ENCODE measurements around the gene TAPT1.
A peak's percentile ranks its signal among the peaks of the same experiment; 100 is the strongest.

TAPT1 gene

GRCh38 chr4:16269240-16269639, 43.0 kb upstream of the TAPT1 start:
- Histone ChIP-seq H2AFZ (ENCODE audit: low read depth) (no peak overlapping the region), H3K9ac (no peak overlapping the region), H3K27me3 (ENCODE audit: insufficient read depth, low read depth) (no peaks in the 10 kb centered on the region), H3K36me3 (ENCODE audit: insufficient read depth) (no peaks in the 10 kb centered on the region), H3K4me1 (ENCODE audit: low read depth, poor library complexity, severe bottlenecking) (no peaks in the 10 kb centered on the region), H4K20me1 (ENCODE audit: insufficient read depth) (no peaks in the 10 kb centered on the region), H3K4me2 (no peak overlapping the region), H3K27ac (no peak overlapping the region), H3K4me3 (IDR thresholded peaks at IDR 0.05; ENCODE audit: insufficient read depth, low read depth, low read length) (no peak overlapping the region), H3K79me2 (ENCODE audit: insufficient read depth, low read depth) (no peaks in the 10 kb centered on the region)
- TF ChIP-seq, protein P1, sequence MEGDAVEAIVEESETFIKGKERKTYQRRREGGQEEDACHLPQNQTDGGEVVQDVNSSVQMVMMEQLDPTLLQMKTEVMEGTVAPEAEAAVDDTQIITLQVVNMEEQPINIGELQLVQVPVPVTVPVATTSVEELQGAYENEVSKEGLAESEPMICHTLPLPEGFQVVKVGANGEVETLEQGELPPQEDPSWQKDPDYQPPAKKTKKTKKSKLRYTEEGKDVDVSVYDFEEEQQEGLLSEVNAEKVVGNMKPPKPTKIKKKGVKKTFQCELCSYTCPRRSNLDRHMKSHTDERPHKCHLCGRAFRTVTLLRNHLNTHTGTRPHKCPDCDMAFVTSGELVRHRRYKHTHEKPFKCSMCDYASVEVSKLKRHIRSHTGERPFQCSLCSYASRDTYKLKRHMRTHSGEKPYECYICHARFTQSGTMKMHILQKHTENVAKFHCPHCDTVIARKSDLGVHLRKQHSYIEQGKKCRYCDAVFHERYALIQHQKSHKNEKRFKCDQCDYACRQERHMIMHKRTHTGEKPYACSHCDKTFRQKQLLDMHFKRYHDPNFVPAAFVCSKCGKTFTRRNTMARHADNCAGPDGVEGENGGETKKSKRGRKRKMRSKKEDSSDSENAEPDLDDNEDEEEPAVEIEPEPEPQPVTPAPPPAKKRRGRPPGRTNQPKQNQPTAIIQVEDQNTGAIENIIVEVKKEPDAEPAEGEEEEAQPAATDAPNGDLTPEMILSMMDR (conservative IDR thresholded peaks at IDR 0.05; ENCODE audit: low read depth, low read length), result no peak

DNA sequence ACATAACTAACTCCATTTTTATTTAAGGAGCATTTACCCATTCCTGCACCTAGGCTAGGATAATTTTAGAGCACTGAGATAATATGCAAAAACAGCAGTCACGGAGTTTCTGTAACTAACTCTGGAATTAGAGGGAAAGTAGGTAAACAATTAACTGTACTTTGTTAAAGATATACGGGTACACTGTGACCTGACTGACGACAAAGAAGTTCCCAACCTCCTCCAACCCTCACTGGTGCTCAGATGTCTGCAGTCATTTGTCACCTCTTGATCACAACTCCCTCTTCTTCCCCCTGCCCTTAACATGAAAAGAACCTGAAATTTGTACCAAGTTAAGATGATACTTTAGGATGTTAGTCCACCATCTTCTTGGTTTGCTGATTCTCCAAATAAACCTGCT, 42.0 kb upstream of the TAPT1 start:
- no peak overlapping the region for H3K4me2 ChIP-seq
- no peaks in the 10 kb centered on the region for H3K79me2 ChIP-seq (ENCODE audit: insufficient read depth, low read depth)
- H3K9ac ChIP-seq, result no peak overlapping the region
- no peaks in the 10 kb centered on the region for H3K4me1 ChIP-seq (ENCODE audit: low read depth, poor library complexity, severe bottlenecking)
- no peaks in the 10 kb centered on the region for H4K20me1 ChIP-seq (ENCODE audit: insufficient read depth)
- H3K4me3 ChIP-seq (IDR thresholded peaks at IDR 0.05; ENCODE audit: insufficient read depth, low read depth, low read length), result no peak overlapping the region
- no peak overlapping the region for H3K27ac ChIP-seq
- TF ChIP-seq, protein P1 (conservative IDR thresholded peaks at IDR 0.05; ENCODE audit: low read depth, low read length), result no peak
- no peak overlapping the region for H2AFZ ChIP-seq (ENCODE audit: low read depth)
- no peaks in the 10 kb centered on the region for H3K27me3 ChIP-seq (ENCODE audit: insufficient read depth, low read depth)
- H3K36me3 ChIP-seq (ENCODE audit: insufficient read depth), result no peaks in the 10 kb centered on the region

DNA sequence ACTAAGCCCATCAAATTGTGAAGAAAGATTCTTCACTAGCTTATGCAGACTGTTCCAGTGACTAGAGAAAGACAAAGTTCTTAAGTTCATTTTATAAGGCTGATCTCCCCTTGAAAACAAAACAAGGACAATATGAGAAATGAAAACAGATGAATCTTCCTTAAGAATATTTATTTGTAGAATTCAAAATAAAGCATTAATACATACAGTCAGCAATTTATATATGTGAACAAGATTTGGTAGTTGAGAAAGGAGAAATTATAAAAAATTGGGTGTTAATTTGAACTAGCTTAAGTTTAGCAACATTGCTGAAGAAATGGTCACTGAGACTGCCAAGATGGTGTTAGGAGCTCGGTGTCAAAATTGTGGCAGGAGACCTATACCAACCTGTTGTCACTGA, 41.4 kb upstream of the TAPT1 start:
- H3K4me1 ChIP-seq (ENCODE audit: low read depth, poor library complexity, severe bottlenecking), result no peaks in the 10 kb centered on the region
- TF ChIP-seq, protein P1 (conservative IDR thresholded peaks at IDR 0.05; ENCODE audit: low read depth, low read length), result no peak
- H3K36me3 ChIP-seq (ENCODE audit: insufficient read depth), result no peaks in the 10 kb centered on the region
- H3K4me2 ChIP-seq, result no peak overlapping the region
- no peaks in the 10 kb centered on the region for H3K79me2 ChIP-seq (ENCODE audit: insufficient read depth, low read depth)
- no peak overlapping the region for H2AFZ ChIP-seq (ENCODE audit: low read depth)
- no peak overlapping the region for H3K27ac ChIP-seq
- H4K20me1 ChIP-seq (ENCODE audit: insufficient read depth), result no peaks in the 10 kb centered on the region
- no peak overlapping the region for H3K9ac ChIP-seq
- H3K4me3 ChIP-seq (IDR thresholded peaks at IDR 0.05; ENCODE audit: insufficient read depth, low read depth, low read length), result no peak overlapping the region
- no peaks in the 10 kb centered on the region for H3K27me3 ChIP-seq (ENCODE audit: insufficient read depth, low read depth)

DNA sequence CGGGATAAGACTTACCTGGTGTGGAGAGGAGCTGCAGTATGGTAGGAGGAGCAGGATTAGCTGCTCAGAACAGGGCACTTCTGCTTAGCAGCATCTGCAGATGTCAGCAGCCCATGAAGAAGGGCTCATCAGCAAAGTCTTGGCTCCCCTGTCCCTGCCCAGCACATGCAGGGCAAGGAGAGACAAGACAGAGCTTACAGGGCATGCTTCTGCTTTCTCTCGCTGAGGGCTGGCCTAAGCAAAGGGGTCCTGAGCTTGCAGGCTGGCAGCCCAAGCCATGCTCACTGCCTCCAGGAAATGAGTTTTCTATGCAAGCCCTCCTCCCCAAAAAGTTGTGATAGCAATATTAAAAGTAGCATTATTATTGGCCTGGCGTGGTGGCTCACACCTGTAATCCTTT, 39.5 kb upstream of the TAPT1 start:
- Histone ChIP-seq H3K27ac (no peak overlapping the region), H2AFZ (ENCODE audit: low read depth) (no peak overlapping the region), H3K79me2 (ENCODE audit: insufficient read depth, low read depth) (no peaks in the 10 kb centered on the region), H3K4me3 (IDR thresholded peaks at IDR 0.05; ENCODE audit: insufficient read depth, low read depth, low read length) (no peak overlapping the region), H3K9ac (no peak overlapping the region), H3K4me2 (no peak overlapping the region), H3K36me3 (ENCODE audit: insufficient read depth) (no peaks in the 10 kb centered on the region), H3K4me1 (ENCODE audit: low read depth, poor library complexity, severe bottlenecking) (no peaks in the 10 kb centered on the region), H3K27me3 (ENCODE audit: insufficient read depth, low read depth) (no peaks in the 10 kb centered on the region), H4K20me1 (ENCODE audit: insufficient read depth) (no peaks in the 10 kb centered on the region)
- TF ChIP-seq, protein P1 (conservative IDR thresholded peaks at IDR 0.05; ENCODE audit: low read depth, low read length), result no peak

DNA sequence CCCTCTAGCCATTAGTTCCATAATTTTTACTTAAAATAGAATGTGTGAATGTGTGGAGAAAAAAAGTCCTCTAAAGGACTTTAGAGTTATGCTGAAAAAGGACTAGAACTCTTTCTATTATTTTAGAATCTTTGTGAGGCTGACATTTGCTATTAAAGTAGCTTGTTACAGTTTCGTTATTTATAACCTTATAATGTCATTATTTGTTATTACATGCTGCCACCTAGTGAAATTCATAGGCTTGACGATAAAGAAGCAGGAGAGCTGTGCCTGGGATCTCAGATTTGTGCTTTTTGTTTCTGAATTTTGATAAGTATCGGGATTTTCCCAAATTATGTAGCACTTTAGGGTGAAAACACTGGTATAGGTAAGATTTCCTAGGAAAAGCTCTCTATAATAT, 38.5 kb upstream of the TAPT1 start:
- no peaks in the 10 kb centered on the region for H4K20me1 ChIP-seq (ENCODE audit: insufficient read depth)
- no peaks in the 10 kb centered on the region for H3K79me2 ChIP-seq (ENCODE audit: insufficient read depth, low read depth)
- no peaks in the 10 kb centered on the region for H3K4me1 ChIP-seq (ENCODE audit: low read depth, poor library complexity, severe bottlenecking)
- TF ChIP-seq, protein P1 (conservative IDR thresholded peaks at IDR 0.05; ENCODE audit: low read depth, low read length), result peak; percentile 56
- no peak overlapping the region for H2AFZ ChIP-seq (ENCODE audit: low read depth)
- no peaks in the 10 kb centered on the region for H3K27me3 ChIP-seq (ENCODE audit: insufficient read depth, low read depth)
- no peak overlapping the region for H3K4me2 ChIP-seq
- H3K27ac ChIP-seq, result no peak overlapping the region
- H3K36me3 ChIP-seq (ENCODE audit: insufficient read depth), result no peaks in the 10 kb centered on the region
- no peak overlapping the region for H3K9ac ChIP-seq
- no peak overlapping the region for H3K4me3 ChIP-seq (IDR thresholded peaks at IDR 0.05; ENCODE audit: insufficient read depth, low read depth, low read length)
